Neutrophil (primary cell): ENCODE data around the gene ARHGEF17.

Experiments
- H3K27ac ChIP-seq: fragments of 200-600 bp; sonication (generic); 2 replicates; pipeline ENCODE4 v1.5.1; 2016; ENCODE audit warnings: mild to moderate bottlenecking, moderate library complexity
- H3K27me3 ChIP-seq: fragments of 200-600 bp; sonication (generic); 2 replicates; pipeline ENCODE4 v1.6.0; 2016; ENCODE audit warnings: mild to moderate bottlenecking
- H3K36me3 ChIP-seq: fragments of 200-600 bp; sonication (generic); 2 replicates; pipeline ENCODE4 v1.5.1; 2017
- H3K4me1 ChIP-seq, 2 experiments: fragments of 200-600 bp in 1 of 2; sonication (generic) in 1 of 2; 1 replicate in 1 of 2; 2 replicates in 1 of 2; pipeline versions ENCODE4 v1.5.1 to v1.6.1; 2013 to 2016; ENCODE audit warnings: low read depth in 1 of 2, low read length in 1 of 2, mild to moderate bottlenecking in 1 of 2, moderate library complexity in 1 of 2; ENCODE audit not compliant: control insufficient read depth in 1 of 2, insufficient read depth in 1 of 2
- H3K4me3 ChIP-seq, 2 experiments: fragments of 200-600 bp in 1 of 2; sonication (generic) in 1 of 2; 1 replicate in 1 of 2; 2 replicates in 1 of 2; pipeline ENCODE4 v1.5.1; 2013 to 2016; ENCODE audit warnings: low read depth in 1 of 2, low read length in 1 of 2, mild to moderate bottlenecking in 1 of 2, moderate library complexity in 1 of 2
- H3K9me3 ChIP-seq: fragments of 200-600 bp; sonication (generic); 2 replicates; pipeline ENCODE4 v1.5.1; 2016
- CTCF ChIP-seq: fragments of 200-600 bp; sonication (generic); IDR thresholded peaks from 2 replicates; pipeline ENCODE4 v1.5.1; 2016; ENCODE audit warnings: antibody characterized with exemption

The ARHGEF17 gene

DNA sequence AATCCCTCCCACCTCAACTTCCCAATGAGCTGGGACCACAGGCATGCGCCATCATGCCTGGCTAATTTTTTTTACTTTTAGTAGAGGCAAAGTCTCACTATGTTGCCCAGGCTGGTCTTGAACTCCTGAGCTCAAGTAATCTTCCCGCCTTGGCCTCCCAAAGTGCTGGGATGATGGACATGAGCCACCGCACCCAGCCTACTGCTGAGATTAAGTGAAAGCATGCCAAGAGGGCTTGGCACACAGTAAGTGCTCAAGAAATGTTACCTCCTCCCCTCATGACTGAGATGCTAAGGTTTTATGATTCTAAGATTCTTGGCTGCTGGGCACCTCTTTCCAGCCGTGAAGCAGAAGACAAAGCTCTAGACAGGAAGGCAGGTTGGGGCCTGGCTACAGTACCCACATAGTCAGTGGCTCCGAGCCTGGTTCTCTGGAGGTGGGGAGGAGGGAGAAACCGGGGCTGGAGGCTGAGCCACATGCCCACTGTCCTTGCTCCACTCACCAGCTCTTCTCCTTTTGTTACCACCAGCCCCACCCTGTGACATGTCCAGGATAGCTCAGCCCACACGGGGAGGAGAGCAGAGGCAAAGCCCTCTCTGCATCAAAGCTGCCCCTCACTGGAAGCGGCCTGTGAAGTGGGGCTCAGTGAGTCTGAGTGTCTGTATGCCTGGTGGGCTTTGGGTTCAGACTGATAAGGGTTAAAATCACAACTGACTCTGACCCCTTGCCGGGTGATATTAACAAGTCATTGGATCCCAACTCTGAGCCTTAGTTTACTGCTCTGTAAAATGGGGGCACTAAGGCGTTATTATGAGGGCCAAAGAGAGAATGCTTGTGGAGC, 12.9 kb downstream of the ARHGEF17 start:
- no peak overlapping the region for H3K27ac ChIP-seq
- no peak overlapping the region for H3K4me3 ChIP-seq
- H3K4me1 ChIP-seq: peaks cover 24 to 37% of the 10 kb centered on the region in 2 experiments

DNA sequence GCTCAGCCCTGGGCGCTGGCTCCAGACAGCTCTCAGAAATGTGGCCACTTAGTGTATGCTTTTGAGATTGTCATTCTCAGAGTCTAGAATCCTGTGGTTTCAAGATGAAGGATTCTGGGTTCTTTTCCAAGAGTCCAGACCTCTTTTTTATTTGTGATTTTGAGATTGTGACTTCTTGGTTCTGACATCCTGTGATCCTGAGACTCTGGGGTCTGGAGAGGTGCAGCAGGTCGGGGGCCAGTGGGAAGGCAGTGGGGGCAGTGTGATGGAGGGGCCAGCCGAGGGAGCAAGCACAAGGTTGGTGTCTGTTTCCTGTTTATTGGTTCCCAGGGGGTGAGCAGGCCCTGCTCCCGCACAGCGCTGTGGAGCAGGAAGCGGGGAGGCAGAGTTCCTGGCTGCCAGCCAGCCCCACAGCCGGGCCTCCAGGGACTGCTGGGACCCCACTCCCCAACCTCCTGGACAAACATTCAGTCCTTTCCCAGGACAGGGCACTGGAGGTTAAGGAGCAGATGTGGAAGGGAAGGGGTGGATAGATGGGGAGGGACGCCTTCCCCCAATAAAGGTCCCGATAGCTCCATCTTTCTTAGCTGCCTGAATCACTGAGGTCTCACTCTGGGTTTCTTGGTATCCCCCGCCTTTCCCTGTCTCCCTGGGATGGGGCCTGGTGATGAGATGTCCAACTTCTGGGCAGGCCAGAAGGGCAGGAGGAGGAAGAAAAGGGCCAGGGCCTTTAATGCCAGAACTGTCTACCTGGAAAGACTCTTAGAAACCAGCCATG, 13.7 kb downstream of the ARHGEF17 start:
- no peaks in the 10 kb centered on the region for H3K36me3 ChIP-seq
- no peak overlapping the region for H3K4me3 ChIP-seq
- H3K4me1 ChIP-seq: peaks cover 26 to 36% of the 10 kb centered on the region in 2 experiments
- peak overlapping the region; percentile 52 for H3K27ac ChIP-seq
- TF ChIP-seq CTCF: no peak
- no peaks in the 10 kb centered on the region for H3K9me3 ChIP-seq
- no peaks in the 10 kb centered on the region for H3K27me3 ChIP-seq

More for the DNA sequence above, 12.9 kb downstream of the ARHGEF17 start:
- H3K36me3 ChIP-seq: no peaks in the 10 kb centered on the region
- no peak for TF ChIP-seq CTCF
- no peaks in the 10 kb centered on the region for H3K9me3 ChIP-seq
- H3K27me3 ChIP-seq: no peaks in the 10 kb centered on the region

DNA sequence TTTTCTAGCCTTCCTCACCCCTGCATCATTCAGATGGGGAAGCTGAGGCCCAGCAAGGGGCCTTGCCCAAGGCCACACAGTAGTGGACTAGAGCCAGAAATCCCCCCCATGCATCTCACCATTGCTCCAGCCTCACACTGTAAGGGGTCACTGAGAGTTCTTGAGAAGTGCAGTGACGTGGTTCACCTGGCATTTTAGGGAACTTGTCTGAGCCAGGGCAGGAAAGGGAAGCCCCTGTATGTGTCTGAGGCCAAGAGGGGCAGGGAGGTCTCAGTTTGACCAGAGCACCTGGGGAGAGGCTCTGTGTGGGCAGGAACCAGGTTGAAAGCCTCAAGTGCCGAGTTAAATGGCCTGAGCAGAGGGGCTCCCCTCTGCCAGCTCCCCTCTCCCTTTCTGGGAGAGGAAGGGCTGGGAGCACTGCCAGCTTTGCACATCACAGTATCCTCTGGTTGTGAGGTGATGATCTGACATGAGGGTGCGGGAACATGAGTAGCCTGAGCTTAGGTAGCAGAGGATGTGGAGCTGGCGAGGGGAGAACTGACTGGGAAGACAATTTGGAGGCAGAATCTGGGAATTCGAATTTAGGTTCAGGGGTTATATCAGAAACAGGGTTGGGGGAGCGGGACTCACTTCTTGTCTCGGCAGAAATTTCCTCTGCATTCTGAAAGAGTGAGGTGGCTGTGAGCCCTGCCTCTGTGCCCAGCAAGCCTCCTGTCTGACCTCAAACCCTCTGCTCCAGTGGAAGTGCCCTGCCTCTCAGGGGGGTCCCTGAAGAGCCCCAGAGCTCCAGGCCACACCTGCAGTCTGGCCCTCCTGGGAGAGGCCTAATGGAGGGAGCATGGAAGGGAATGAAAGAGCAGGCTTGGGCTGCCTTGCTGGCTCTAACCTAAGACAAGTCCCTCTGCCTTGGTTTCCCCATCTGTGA, 14.6 kb downstream of the ARHGEF17 start:
- no peak overlapping the region for H3K4me3 ChIP-seq
- no peaks in the 10 kb centered on the region for H3K9me3 ChIP-seq
- no peaks in the 10 kb centered on the region for H3K27me3 ChIP-seq
- H3K36me3 ChIP-seq: no peaks in the 10 kb centered on the region
- H3K4me1 ChIP-seq: peaks cover 35 to 43% of the 10 kb centered on the region in 2 experiments
- H3K27ac ChIP-seq: peak overlapping the region; percentile 52
- TF ChIP-seq CTCF: no peak

- TF ChIP-seq CTCF: no peak
- Histone ChIP-seq H3K36me3 (no peaks in the 10 kb centered on the region), H3K27ac (no peak overlapping the region), H3K27me3 (no peaks in the 10 kb centered on the region), H3K4me3 (no peak overlapping the region), H3K4me1 (peaks cover 43 to 51% of the 10 kb centered on the region in 2 experiments), H3K9me3 (no peaks in the 10 kb centered on the region)
These were observed 15.4 kb downstream of the ARHGEF17 start for GRCh38 chr11:73323464-73323863.

DNA sequence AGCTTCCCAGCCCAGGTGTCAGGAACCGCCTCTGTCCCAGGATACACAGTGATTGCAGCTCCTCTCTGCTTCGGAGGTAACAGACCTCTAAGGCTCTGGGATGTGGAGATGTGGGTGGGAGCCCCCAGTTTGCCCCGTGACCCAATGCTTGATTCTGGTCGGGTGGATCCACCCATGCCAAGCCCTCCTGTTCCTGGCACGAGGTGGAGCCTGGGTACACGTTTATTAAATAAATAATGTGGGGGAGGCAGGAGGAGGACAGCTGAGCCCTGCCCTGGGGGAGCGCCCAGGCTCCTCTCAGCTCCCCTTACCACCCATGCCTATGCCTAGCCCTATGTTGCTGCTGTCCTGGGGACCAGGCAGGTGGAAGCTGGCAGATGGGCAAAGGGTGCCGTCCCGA, 16.0 kb downstream of the ARHGEF17 start:
- no peak overlapping the region for H3K27ac ChIP-seq
- peaks cover 49 to 57% of the 10 kb centered on the region in 2 experiments for H3K4me1 ChIP-seq

More for the DNA sequence above, 16.0 kb downstream of the ARHGEF17 start:
- no peak overlapping the region for H3K4me3 ChIP-seq
- H3K27me3 ChIP-seq: no peaks in the 10 kb centered on the region
- H3K36me3 ChIP-seq: no peaks in the 10 kb centered on the region
- no peak for TF ChIP-seq CTCF
- no peaks in the 10 kb centered on the region for H3K9me3 ChIP-seq
